GM23338 (cell line): ENCODE data around the gene PKNOX2. TPM values are rescaled to one million over a fixed set of nuclear protein-coding genes. Genes with fewer than 3 reads are reported as not detected.

Experiments used
- CREB1 ChIP-seq: fragments of 250-450 bp; sonication (Bioruptor Pico); IDR thresholded peaks from 2 replicates; pipeline ENCODE4 v1.5.0; 2020; ENCODE audit warnings: low read depth, mild to moderate bottlenecking, moderate library complexity
- EZH2phosphoT487 ChIP-seq: fragments of 200-600 bp; sonication (generic); IDR thresholded peaks from one replicate; pipeline ENCODE4 v1.8.1; 2018; ENCODE audit warnings: antibody characterized with exemption; ENCODE audit not compliant: unreplicated experiment
- POLR2AphosphoS5 ChIP-seq: IDR thresholded peaks from 2 replicates; pipeline ENCODE4 v1.6.1; 2016; ENCODE audit warnings: antibody characterized with exemption, low read depth
- STAT1 ChIP-seq: IDR thresholded peaks from one replicate; pipeline ENCODE4 v1.6.1; 2016; ENCODE audit warnings: antibody characterized with exemption; ENCODE audit not compliant: unreplicated experiment
- ZNF114 ChIP-seq: fragments of 250-450 bp; sonication (Bioruptor Pico); IDR thresholded peaks from 2 replicates; pipeline ENCODE4 v1.5.0; 2020; ENCODE audit warnings: mild to moderate bottlenecking, moderate library complexity
- ZNF331 ChIP-seq: fragments of 250-450 bp; sonication (Bioruptor Pico); IDR thresholded peaks from 2 replicates; pipeline ENCODE4 v1.5.0; 2020; ENCODE audit warnings: low read depth, mild to moderate bottlenecking, moderate library complexity
- polyA plus RNA-seq: library from polyadenylated mRNA; unstranded; fragments of >200 nt; fragmentation: Nextera tagmentation; extraction: Ambion mirVana; gene quantifications from 2 replicates; pipeline ENCODE4 v1.2.1, GENCODE V29; 2016
- total RNA-seq: library from RNA; depleted of rRNA; stranded (reverse); fragments of >200 nt; shearing (Covaris generic); gene quantifications from 2 replicates; pipeline ENCODE4 v1.2.3, GENCODE V29; 2014
- TF ChIP-seq, protein P1 (sequence below): fragments of 250-450 bp; sonication (Bioruptor Pico); IDR thresholded peaks from 2 replicates; pipeline ENCODE4 v1.5.0; 2020; ENCODE audit warnings: mild to moderate bottlenecking, moderate library complexity
- TF ChIP-seq, protein P2 (sequence below): IDR thresholded peaks from one replicate; pipeline ENCODE4 v1.6.1; 2018; ENCODE audit warnings: antibody characterized with exemption; ENCODE audit not compliant: unreplicated experiment

Gene PKNOX2
- total and polyA plus RNA-seq, 2 experiments from 2014 or later: 0.42 to 0.83 TPM

DNA sequence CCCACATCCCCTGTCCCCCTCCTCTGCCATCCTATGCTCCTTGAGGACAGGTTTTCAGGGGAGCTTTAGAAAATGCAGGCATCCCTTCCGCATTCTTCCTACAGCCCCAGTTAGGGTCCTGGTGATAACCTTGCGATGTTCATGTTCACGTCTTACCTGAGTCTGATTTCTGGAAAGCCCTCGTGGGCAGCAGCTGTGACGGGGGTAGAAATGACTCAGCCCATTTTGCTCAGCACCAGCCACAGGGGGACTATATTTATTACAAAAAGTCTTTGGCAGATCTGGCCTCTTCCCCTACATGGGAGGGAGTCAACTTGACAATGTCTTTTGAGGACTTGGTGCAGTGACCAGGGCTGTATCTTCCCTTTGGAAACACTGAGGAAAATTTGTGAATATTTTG, 12.3 kb downstream of the PKNOX2 start (continued):
- TF ChIP-seq, protein P1, sequence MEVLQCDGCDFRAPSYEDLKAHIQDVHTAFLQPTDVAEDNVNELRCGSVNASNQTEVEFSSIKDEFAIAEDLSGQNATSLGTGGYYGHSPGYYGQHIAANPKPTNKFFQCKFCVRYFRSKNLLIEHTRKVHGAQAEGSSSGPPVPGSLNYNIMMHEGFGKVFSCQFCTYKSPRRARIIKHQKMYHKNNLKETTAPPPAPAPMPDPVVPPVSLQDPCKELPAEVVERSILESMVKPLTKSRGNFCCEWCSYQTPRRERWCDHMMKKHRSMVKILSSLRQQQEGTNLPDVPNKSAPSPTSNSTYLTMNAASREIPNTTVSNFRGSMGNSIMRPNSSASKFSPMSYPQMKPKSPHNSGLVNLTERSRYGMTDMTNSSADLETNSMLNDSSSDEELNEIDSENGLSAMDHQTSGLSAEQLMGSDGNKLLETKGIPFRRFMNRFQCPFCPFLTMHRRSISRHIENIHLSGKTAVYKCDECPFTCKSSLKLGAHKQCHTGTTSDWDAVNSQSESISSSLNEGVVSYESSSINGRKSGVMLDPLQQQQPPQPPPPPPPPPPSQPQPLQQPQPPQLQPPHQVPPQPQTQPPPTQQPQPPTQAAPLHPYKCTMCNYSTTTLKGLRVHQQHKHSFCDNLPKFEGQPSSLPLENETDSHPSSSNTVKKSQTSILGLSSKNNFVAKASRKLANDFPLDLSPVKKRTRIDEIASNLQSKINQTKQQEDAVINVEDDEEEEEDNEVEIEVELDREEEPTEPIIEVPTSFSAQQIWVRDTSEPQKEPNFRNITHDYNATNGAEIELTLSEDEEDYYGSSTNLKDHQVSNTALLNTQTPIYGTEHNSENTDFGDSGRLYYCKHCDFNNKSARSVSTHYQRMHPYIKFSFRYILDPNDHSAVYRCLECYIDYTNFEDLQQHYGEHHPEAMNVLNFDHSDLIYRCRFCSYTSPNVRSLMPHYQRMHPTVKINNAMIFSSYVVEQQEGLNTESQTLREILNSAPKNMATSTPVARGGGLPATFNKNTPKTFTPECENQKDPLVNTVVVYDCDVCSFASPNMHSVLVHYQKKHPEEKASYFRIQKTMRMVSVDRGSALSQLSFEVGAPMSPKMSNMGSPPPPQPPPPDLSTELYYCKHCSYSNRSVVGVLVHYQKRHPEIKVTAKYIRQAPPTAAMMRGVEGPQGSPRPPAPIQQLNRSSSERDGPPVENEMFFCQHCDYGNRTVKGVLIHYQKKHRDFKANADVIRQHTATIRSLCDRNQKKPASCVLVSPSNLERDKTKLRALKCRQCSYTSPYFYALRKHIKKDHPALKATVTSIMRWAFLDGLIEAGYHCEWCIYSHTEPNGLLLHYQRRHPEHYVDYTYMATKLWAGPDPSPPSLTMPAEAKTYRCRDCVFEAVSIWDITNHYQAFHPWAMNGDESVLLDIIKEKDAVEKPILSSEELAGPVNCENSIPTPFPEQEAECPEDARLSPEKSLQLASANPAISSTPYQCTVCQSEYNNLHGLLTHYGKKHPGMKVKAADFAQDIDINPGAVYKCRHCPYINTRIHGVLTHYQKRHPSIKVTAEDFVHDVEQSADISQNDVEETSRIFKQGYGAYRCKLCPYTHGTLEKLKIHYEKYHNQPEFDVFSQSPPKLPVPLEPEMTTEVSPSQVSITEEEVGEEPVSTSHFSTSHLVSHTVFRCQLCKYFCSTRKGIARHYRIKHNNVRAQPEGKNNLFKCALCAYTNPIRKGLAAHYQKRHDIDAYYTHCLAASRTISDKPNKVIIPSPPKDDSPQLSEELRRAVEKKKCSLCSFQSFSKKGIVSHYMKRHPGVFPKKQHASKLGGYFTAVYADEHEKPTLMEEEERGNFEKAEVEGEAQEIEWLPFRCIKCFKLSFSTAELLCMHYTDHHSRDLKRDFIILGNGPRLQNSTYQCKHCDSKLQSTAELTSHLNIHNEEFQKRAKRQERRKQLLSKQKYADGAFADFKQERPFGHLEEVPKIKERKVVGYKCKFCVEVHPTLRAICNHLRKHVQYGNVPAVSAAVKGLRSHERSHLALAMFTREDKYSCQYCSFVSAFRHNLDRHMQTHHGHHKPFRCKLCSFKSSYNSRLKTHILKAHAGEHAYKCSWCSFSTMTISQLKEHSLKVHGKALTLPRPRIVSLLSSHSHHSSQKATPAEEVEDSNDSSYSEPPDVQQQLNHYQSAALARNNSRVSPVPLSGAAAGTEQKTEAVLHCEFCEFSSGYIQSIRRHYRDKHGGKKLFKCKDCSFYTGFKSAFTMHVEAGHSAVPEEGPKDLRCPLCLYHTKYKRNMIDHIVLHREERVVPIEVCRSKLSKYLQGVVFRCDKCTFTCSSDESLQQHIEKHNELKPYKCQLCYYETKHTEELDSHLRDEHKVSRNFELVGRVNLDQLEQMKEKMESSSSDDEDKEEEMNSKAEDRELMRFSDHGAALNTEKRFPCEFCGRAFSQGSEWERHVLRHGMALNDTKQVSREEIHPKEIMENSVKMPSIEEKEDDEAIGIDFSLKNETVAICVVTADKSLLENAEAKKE (CRISPR knock-in tag): no peak
- TF ChIP-seq CREB1: no peak
- TF ChIP-seq STAT1: no peak
- TF ChIP-seq, protein P2, sequence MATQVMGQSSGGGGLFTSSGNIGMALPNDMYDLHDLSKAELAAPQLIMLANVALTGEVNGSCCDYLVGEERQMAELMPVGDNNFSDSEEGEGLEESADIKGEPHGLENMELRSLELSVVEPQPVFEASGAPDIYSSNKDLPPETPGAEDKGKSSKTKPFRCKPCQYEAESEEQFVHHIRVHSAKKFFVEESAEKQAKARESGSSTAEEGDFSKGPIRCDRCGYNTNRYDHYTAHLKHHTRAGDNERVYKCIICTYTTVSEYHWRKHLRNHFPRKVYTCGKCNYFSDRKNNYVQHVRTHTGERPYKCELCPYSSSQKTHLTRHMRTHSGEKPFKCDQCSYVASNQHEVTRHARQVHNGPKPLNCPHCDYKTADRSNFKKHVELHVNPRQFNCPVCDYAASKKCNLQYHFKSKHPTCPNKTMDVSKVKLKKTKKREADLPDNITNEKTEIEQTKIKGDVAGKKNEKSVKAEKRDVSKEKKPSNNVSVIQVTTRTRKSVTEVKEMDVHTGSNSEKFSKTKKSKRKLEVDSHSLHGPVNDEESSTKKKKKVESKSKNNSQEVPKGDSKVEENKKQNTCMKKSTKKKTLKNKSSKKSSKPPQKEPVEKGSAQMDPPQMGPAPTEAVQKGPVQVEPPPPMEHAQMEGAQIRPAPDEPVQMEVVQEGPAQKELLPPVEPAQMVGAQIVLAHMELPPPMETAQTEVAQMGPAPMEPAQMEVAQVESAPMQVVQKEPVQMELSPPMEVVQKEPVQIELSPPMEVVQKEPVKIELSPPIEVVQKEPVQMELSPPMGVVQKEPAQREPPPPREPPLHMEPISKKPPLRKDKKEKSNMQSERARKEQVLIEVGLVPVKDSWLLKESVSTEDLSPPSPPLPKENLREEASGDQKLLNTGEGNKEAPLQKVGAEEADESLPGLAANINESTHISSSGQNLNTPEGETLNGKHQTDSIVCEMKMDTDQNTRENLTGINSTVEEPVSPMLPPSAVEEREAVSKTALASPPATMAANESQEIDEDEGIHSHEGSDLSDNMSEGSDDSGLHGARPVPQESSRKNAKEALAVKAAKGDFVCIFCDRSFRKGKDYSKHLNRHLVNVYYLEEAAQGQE: no peak
- TF ChIP-seq EZH2phosphoT487: no peak
- no peak for TF ChIP-seq POLR2AphosphoS5
- no peak for TF ChIP-seq ZNF331 (CRISPR knock-in tag)
- TF ChIP-seq ZNF114 (CRISPR knock-in tag): no peak
